HG03025 (cell line): Measurements from ENCODE around the gene RASGRP4.

Experiments used
- ATAC-seq: cut with Tn5 transposase; IDR thresholded peaks from one replicate; pipeline ENCODE4 v1.9.1; 2021; ENCODE audit warnings: mild to moderate bottlenecking, moderate library complexity; ENCODE audit not compliant: unreplicated experiment, low FRiP score

The RASGRP4 gene

DNA sequence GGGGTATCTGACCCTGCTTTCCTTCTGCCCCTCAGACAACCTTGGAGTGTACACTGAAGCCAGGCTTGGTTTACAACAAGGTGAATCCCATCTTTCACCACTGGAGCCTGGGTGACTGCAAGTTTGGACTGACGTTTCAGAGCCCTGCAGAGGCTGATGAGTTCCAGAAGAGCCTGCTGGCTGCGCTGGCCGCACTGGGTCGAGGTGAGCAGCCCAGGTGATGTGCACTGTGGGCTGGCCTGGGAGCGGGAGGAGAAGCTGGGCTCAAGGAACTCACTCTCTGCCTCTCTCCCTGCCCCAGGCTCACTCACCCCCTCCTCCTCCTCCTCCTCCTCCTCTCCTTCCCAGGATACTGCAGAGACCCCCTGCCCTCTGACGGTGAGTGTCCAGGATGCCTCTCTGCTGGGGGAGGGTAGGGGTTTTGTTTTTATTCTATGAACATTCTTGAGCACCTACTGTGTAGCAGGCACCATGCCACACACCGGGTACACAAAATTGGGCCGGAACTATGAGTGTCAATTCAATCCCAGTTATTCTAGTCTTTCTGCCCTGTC is 34.0 kb downstream of the RASGRP4 start:
- no peak for ATAC-seq

DNA sequence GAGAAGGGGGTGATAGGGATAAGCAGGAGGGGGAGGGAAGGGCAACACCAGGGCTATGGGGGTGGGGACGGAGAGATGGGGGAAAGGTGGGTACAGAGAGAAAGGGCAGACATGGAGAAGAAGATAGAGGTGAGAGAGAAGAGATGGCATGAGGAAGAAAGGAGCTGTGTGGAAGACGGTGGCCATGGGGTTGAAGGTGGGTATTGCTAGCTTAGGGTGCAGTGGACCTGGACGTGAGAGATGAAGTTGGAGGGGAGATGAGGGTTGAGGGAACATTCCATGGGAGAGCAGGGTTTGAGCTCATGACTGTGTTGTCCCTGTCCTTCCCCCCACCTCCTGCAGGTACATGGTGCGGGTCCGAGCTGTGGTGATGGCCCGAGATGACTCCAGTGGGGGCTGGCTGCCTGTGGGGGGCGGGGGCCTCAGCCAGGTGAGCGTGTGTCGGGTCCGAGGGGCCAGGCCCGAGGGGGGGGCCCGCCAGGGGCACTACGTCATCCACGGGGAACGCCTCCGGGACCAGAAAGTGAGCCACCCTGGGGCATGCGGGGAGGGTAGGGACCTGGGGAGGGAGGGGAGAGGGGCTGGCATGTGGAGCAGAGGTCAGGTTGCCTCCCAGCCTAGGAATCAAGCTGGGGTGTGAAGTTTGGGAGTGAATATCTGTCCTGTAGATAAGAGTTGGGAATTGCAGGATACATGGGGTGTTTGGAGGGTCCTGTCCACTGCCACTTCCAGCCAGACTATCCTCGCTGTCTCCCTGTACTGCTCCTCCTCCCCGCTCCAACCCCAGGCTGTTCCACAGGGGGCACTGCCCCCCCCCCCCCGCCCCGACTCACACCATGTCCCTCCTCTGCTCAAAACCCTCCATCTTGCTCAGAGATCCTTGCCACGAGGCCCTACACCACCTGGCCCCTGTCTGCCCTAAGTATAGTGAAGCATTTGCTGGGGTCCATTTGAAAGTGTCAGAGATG is 35.8 kb downstream of the RASGRP4 start:
- ATAC-seq, result no peak

DNA sequence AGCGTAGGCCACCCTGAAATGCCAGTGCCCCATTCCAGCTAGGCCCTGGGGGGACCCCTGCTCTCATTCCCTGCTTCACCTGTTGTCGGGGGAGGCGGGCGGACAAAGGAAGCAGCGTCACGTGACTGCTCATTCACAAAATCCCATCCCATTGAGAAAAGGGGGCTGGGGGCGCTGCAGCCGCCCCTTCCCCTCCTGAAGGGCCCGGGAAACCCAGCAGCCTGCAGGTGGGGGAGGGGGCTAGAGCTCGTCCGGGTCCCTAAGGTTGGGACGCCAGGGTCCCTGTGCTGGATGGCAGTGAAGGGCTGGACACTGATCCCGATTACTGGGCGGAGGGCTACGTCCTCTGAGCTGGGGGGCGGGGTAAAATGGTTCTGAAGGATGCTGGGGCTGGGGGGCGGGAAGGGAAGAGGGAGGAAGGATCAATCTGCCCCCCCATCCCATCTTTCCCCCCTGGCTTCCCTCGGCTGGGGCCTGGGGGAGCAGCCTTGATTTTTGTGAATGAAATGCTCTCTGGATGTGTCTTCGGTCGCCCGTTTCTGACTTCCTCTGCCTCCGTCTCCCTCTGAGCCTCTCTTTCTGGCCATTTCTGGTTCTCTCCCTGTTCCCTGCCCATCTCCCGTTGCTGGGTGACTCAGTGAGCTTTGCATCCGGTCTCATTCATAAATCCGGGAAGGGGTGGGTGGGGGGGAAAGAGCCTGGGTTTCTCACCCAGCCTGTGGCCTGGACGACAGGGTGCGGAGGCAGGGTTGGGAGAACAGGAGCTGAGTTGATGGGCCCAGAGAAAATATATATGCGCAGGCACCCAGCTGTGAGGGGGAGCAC is 36.7 kb downstream of the RASGRP4 start:
- no peak for ATAC-seq

DNA sequence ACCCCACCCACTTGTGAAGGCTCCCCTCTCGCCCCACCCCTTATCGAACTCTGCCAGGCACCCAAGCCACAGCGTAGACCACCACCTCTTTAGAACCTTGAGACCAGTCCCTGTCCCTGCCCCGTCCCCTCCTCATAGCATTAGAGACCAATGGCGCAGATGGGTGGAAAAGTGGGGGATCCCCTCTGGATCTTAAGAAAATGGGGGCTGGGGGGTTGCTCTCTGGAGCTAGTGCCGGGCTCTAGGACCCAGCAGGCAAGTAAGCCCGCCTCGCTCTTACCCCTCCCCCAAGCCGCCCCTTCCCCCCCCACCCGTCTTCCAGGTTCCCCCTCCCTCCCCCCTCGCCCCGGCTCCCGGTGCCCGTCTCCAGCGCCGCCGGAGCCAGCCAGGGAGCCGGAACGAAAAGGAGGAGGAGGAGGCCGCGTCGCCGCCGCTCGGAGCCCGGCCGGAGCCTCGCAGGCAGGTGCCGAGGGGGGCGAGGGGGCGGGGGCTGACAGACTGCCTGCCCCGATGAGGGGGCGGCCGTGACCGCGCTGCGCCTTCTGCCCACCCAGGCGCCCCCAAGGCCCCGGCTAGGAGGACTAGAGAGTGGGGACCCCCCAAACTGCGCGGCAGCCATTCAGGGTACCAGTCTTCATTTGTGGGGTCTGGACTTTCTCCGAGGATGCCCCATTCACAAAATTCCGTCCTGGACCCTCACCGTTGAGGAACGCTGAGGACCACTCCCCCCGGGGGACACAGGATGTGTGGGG is 37.5 kb downstream of the RASGRP4 start, which contains the start of gene SPRED3:
SPRED3 (plus strand) TSS at position 349 of the 752 bp plus-strand sequence. CDS start 1,606 bp downstream, outside the sequence.
- no peak for ATAC-seq

DNA sequence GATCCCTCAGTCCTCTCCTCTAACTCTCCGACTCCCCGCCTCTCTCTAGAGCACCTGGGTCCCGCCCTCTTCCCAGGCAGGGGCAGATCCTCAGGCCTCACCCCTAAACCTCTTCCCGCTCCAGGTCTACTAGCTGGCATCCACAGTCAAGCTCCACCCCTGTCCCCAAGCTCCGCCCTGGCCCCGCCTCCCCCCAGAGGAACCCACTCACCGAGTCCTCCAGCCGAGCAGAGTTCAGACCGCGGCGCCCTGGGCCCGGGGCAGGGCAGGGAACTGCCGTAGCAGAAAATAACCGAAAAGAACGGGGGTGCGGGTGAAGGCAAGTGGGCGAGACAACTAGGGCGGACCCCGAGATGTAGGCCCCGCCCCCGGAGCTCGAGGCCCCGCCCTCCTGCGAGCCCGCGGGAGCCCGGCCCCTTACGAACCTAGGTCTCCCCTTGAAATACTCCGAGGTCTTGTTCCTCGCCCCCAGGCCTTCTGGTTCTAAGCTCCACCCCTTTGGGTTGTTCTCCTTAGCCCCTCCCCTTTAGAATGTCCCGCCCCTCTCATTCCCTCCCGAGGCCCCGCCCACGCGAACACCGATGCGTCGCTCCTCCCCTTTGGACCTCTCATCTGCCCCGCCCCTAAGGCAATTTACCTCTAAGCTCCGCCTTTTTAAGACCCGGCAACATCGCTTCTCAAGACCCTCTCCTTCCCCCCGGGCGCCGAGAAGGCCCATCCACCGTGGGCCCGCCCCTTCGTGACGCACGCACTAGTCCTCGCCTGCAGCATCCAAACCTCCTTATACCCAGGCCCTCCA is 38.3 kb downstream of the RASGRP4 start, which contains the start of gene GGN:
GGN (minus strand) TSS at position 485 of the 799 bp plus-strand sequence. CDS start 773 bp downstream, outside the sequence.
- no peak for ATAC-seq

DNA sequence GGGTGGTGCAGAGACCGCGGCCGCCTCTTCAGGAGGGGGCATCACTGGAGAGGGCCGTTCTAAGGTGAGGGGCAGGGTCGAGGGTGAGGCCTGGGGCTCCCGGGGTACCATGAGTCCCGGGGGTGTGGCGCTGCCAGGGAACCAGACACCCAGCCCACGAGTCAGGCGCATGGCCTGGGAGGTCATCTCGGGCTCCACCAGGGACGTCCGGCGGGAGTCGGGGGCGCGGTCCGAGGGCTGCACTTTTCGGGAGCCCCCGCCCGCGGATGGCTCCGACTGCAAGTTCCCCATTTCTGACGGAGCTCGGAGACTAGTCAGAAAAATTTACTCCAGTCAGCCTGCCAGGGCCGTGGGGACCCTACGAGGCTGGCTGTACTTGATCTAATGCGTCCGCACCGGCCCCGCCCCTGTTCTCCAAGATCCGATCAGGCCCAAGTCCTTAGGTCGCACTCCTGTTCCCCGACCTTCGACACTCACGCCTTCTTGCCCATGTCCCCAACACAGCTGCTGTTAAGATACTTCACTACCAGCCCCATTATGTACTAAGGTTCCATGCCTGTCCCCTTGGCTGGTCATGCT is 39.0 kb downstream of the RASGRP4 start:
- ATAC-seq, result no peak

DNA sequence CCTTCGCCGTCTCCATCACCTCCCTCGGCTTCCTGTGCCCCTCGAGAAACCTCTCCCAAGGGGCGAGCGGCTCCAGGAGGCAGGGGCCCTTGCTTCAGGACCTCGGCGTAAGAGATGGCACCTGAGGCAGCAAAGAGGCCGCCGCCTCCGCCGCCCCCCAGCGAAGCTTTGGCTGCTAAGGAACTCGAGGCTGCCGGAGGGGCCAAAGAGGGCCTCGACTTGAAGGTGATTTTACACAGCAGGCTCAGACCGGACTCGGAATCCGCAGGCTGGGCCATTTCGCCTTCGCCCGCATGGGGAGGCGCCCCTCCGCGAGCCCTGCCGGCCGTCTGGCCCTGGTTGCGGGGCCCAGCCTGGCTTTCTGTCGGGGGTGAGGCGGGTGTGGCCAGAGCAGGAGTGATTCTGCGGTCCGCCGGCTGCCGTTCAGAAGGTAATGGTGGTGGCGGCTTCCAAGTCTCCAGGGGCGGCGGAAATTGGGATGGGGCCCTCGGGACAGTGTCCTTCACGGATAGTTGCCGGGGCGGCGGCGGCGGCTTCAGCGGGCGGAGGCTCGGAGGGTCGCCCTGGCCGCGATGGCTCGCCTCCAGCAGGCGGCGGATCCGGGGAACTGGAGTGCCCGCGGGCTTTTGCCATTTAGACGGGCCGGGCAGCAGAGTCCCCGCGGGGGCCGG is 39.6 kb downstream of the RASGRP4 start:
- no peak for ATAC-seq

DNA sequence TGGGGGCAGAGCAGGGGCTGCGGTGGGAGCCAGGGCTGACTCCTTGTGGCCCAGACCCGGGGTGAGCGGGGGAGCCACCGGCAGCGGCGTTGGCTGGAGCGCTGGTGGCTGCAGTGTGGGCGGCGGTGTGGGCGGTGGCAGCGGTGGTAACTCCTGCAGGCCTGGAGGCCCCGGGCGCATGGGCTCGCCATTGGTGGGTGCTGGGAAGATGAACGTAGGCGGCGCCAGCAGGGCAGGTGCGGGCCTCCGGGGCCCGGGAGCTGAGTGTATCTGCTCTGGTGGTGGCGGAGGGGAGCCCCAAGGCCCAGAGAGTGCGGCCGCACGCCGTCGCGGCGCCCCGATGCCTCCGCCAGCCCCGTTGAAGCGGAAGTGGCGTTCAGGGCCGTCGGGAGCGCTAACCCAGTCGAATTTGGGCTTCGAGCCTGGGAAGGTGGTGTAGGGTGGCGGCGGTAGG is 40.2 kb downstream of the RASGRP4 start:
- ATAC-seq, result no peak

DNA sequence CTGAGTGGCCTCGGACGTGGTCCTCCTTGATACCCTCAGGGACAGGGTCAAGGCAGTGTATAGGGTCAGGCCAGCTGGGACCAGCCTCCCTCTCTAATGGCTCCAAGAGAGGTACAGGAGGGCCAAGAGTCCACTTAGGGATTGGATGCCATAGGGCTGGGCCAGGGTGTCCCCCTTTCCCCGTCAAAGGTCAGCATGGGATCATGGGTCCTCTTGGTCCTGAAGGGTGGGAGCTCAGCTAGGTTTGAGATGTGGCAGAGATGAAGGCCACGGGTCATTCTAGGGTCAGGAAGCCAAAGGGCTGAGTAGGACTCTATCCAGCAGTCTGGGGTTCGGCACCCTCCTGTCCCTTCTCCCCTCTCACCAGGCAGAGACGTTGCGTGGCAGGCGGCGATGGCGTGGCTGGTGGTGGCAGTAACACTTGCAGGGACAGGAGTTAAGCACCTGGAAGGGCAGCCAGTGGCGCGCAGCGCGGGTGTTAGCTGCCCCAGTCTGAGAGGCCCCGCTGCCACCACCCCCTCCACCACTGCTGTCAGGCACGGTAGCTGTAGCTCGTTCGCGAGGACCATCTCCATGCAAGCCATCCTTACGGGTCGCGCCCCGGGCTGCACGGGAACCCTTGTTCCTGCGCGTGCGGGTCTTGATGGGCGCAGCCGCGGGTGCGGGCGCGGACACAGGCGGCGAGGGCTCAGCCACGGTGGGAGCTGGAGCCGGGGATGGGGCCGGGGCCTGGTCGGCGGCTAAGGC is 40.8 kb downstream of the RASGRP4 start:
- no peak for ATAC-seq

DNA sequence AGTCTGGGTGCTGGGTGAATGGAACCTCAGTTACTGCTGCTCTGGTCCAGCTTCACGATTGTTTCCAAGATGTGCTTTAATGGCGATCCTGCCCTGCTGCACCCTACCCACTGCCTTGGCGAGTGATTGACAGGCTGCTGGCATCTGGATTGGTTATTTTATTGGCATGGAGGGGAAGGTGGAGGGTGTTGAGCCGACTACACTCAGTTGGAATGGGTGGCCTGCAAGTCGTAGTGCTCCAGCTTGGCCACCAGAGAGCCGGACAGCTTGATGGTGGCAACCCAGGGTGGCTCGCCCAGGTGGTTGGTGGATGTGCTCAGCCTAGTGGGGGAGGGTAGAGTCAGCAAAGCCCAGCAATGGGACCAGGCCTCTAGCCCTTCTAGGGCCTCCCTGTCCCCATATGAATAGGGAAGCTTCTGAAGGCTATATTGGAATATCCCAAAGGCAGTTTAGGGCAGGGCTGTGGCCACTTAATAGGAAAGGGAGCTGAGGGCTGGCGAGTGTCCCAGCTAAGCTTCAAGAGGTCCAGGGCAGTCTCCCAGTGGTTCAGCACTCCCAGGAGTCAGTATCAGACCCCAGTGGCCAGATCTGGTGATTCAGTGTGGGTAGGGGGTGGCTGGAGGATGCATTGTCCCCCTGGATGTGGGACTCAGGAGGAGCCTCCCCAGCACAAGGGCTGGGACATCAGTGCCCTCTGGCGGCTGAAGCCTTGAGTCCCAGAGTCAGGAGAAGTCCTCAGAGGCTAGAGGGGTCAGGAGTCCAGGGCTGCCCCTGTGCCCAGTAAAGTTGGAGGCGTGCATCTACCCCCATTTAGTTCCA is 41.6 kb downstream of the RASGRP4 start:
- ATAC-seq, result no peak

DNA sequence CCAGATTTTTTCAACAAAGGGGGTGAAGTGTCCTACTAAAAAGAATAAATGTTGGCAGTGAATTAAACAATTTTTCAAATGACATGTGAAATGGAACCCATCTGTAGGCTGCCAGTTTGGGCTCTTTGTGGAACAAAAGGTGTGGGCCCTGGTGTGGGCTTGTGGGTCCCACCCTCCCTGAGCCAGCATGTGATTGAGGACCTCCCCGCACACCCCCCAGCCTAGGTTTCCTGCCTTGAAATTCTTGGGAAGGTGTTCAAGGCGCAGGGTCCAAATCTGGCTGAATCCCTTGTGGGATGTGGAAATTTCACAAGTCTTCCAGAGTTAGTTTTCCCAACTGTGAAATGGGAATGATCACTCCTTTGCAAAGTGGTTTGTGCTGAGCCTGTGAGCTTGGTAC is 42.3 kb downstream of the RASGRP4 start:
- no peak for ATAC-seq

DNA sequence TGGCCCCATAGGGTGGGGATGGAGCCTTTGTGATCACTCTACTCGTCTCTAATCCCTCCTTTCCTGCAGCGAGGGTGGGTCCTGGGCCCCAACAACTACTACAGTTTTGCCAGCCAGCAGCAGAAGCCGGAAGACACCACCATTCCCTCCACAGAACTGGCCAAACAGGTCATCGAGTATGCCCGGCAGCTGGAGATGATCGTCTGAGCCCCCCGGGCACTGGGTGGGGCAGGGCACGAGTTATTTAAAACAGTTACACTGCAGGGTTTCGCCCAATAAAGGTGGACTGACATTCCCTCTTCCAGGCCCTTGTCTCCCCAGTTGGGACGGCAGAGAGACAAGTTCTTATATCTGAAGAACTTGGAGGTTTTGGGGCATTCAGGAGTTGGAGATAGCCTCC is 42.8 kb downstream of the RASGRP4 start:
- no peak for ATAC-seq

DNA sequence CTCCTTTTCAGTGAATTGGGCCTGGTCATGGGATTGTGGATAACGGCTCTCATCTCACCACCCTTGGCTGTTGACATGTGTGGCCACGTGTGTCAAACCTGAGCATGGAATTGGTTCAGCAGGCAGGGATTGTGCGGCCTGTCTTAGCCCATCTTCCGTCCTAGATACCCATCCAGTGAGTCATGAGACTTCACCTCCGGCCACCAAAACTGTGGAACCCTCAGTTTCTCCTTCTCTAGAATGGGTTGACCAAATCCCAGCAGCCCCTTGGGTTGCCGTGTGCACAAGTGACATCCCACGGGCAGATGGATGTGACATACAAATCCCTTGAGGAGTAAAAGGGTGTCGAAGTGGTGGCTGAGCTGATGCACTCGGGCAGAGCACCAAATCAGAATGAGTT is 44.9 kb downstream of the RASGRP4 start:
- no peak for ATAC-seq

DNA sequence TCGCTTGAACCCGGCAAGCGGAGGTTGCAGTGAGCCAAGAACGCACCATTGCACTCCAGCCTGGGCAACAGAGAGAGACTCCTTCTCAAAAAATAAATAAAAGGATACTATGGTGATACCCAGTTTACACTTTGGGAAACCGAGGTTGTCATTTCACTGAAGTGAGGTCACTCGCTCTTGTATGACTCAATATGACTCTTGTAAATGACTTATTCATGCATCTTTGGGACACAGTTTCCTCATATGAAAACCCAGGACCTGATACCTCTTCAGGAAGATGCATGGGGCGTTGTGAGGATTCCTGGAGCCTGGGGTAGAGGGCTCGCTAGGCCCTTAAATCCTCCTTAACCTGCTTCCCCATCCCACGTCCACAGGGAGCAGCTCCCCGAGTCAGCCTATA is 47.2 kb downstream of the RASGRP4 start:
- no peak for ATAC-seq

DNA sequence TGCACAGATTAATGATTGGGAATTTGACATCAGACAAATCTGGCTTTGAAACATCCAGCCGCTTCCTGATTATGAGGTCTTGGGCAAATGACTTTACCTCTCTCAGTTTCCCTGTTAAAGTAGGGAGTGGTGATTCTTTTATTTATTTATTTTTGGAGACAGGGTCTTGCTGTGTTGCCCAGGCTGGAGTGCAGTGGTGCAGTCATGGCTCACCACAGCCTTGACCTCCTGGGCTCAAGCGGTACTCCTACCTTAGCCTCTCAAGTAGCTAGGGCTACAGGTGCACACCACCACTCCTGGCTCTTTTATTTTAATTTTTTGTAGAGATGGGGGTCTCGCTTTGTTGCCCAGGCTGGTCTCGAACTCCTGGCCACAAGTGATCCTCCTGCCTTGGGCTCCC is 49.0 kb downstream of the RASGRP4 start:
- ATAC-seq, result no peak

DNA sequence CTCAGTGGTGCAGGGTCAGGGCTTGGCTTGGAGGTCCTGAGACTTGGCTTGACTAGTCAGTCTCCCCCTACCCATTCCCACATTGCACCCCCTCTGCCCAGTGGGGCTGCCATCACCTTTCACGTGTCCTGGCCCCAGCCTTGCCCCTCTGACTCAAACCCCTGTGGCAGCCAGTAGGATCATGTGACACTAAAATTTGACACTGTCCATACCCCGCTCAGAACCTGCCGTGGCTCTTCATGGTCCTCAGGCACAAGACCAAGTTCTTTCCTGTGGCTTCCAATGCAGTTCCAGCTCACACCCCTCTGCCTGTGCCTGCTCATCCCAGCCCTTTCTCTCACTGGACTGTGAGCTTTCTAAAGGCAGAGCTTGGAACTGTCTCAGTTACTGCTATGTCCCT is 49.4 kb downstream of the RASGRP4 start:
- ATAC-seq, result no peak

DNA sequence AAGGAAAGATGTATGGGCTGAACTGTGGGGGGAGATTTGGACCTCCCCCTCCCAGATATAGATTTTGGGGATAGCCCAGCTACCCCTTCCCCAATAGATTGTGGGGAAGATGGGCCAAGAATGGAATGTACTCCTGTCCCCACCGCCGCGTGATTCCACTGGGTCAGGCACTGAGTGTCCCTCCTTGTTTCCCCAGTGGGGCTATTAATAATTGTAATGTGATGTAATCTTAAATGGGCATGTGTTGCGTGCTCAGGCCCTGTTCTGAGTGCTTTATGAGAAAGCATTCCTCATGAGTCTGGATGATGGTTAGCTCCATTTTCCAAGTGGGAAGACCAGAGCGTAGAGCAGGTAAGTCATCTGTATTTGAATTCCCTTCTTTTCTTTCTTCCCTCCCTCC is 50.3 kb downstream of the RASGRP4 start:
- ATAC-seq, result no peak
